Measurements from ENCODE around the gene TUT7. TPM values are rescaled to one million over a fixed set of nuclear protein-coding genes. Genes with fewer than 3 reads are reported as not detected.

The TUT7 gene
- total RNA-seq, 1 experiment from 2014 or later: 36.1 TPM

- POLR2A ChIA-PET (ENCODE audit: unreplicated experiment): no interaction called here
- peak overlapping the region; percentile 63 for H3K27ac ChIP-seq
Observed at GRCh38 chr9:86369810-86370209, 15.6 kb upstream of the TUT7 start.

GRCh38 chr9:86368871-86369521 lies 14.8 kb upstream of the TUT7 start:
- H3F3A ChIP-seq (ENCODE audit: insufficient read depth, low read depth): peaks cover 16% of the 10 kb centered on the region; the same call in 1 of the 2 replicates
- H3K9me3 ChIP-seq (ENCODE audit: insufficient read depth, low read depth): peaks cover 10% of the 10 kb centered on the region; the same call in 1 of the 2 replicates
- CTCF ChIA-PET: no interaction called here
- DNase-seq: peak in 1 of 2 experiments; percentile 78
- no peaks in the 10 kb centered on the region for H4K20me1 ChIP-seq (ENCODE audit: insufficient read depth)
- peak overlapping the region; percentile 40 for H3K4me2 ChIP-seq
- TF ChIP-seq CTCF (conservative IDR thresholded peaks at IDR 0.05) (no peak), EZH2 (IDR thresholded peaks at IDR 0.05; ENCODE audit: low read depth) (no peak)
- no TSS peak for BruUV-seq (replicated peaks)
- H3K27ac ChIP-seq: peak overlapping the region; percentile 63
- intact Hi-C loops (cut with micrococcal nuclease; ENCODE audit: unreplicated experiment): no loop called here
- no peak overlapping the region for H3K4me3 ChIP-seq
- no peaks in the 10 kb centered on the region for H3K27me3 ChIP-seq (ENCODE audit: insufficient read depth, low read depth)
- H3K79me2 ChIP-seq (ENCODE audit: low read depth): no peaks in the 10 kb centered on the region
- no peak overlapping the region for H2AFZ ChIP-seq
- POLR2A ChIA-PET (ENCODE audit: unreplicated experiment): no interaction called here
- H3K36me3 ChIP-seq (ENCODE audit: low read depth): no peaks in the 10 kb centered on the region
- peaks cover 7% of the 10 kb centered on the region; the same call in 1 of the 2 replicates for H3K4me1 ChIP-seq (replicated peaks; ENCODE audit: insufficient read depth)
- no peaks in the 10 kb centered on the region for H3K9me2 ChIP-seq (ENCODE audit: insufficient read depth)

More at GRCh38 chr9:86369810-86370209, 15.6 kb upstream of the TUT7 start:
- Histone ChIP-seq H3K36me3 (ENCODE audit: low read depth) (no peaks in the 10 kb centered on the region), H2AFZ (no peak overlapping the region), H3K9me3 (ENCODE audit: insufficient read depth, low read depth) (peaks cover 10% of the 10 kb centered on the region; the same call in 1 of the 2 replicates), H3K4me3 (no peak overlapping the region), H3K4me1 (replicated peaks; ENCODE audit: insufficient read depth) (peaks cover 7% of the 10 kb centered on the region; the same call in 1 of the 2 replicates), H3K27me3 (ENCODE audit: insufficient read depth, low read depth) (no peaks in the 10 kb centered on the region), H3K4me2 (peak overlapping the region; percentile 40), H3K9me2 (ENCODE audit: insufficient read depth) (no peaks in the 10 kb centered on the region), H4K20me1 (ENCODE audit: insufficient read depth) (no peaks in the 10 kb centered on the region), H3F3A (ENCODE audit: insufficient read depth, low read depth) (peaks cover 16% of the 10 kb centered on the region; the same call in 1 of the 2 replicates), H3K79me2 (ENCODE audit: low read depth) (no peaks in the 10 kb centered on the region)
- TF ChIP-seq CTCF (conservative IDR thresholded peaks at IDR 0.05) (no peak), EZH2 (IDR thresholded peaks at IDR 0.05; ENCODE audit: low read depth) (no peak)
- intact Hi-C loops (cut with micrococcal nuclease; ENCODE audit: unreplicated experiment): no loop called here
- CTCF ChIA-PET: no interaction called here
- BruUV-seq (replicated peaks): no TSS peak
- no peak for DNase-seq

- intact Hi-C loops (cut with micrococcal nuclease; ENCODE audit: unreplicated experiment): no loop called here
- TF ChIP-seq CTCF (conservative IDR thresholded peaks at IDR 0.05) (no peak), EZH2 (IDR thresholded peaks at IDR 0.05; ENCODE audit: low read depth) (no peak)
- Histone ChIP-seq H3F3A (ENCODE audit: insufficient read depth, low read depth) (no peaks in the 10 kb centered on the region), H3K9me2 (ENCODE audit: insufficient read depth) (no peaks in the 10 kb centered on the region), H3K4me2 (no peak overlapping the region), H3K27me3 (ENCODE audit: insufficient read depth, low read depth) (no peaks in the 10 kb centered on the region), H4K20me1 (ENCODE audit: insufficient read depth) (no peaks in the 10 kb centered on the region), H3K36me3 (ENCODE audit: low read depth) (no peaks in the 10 kb centered on the region), H3K4me3 (no peak overlapping the region), H2AFZ (no peak overlapping the region), H3K27ac (no peak overlapping the region), H3K9me3 (ENCODE audit: insufficient read depth, low read depth) (no peaks in the 10 kb centered on the region), H3K4me1 (replicated peaks; ENCODE audit: insufficient read depth) (peaks cover 4% of the 10 kb centered on the region), H3K79me2 (ENCODE audit: low read depth) (no peaks in the 10 kb centered on the region)
- BruUV-seq (replicated peaks): no TSS peak
- ChIA-PET POLR2A (ENCODE audit: unreplicated experiment) (no interaction called here), CTCF (no interaction called here)
- DNase-seq: no peak
Observed at GRCh38 chr9:86361176-86361575, 7.0 kb upstream of the TUT7 start.

Data from PC-9 (cell line).